GM18517 (cell line): ENCODE data around the gene HNF1B.
"Not testable (repeated sequence)": the region's sequence is repeated elsewhere in the genome, so short reads cannot be mapped to it uniquely, and the experiment has no call there.

Experiments used
- ATAC-seq: cut with Tn5 transposase; IDR thresholded peaks from one replicate; pipeline ENCODE4 v1.9.1; 2021; ENCODE audit warnings: mild to moderate bottlenecking, moderate library complexity; ENCODE audit not compliant: unreplicated experiment

Gene HNF1B, protein sequence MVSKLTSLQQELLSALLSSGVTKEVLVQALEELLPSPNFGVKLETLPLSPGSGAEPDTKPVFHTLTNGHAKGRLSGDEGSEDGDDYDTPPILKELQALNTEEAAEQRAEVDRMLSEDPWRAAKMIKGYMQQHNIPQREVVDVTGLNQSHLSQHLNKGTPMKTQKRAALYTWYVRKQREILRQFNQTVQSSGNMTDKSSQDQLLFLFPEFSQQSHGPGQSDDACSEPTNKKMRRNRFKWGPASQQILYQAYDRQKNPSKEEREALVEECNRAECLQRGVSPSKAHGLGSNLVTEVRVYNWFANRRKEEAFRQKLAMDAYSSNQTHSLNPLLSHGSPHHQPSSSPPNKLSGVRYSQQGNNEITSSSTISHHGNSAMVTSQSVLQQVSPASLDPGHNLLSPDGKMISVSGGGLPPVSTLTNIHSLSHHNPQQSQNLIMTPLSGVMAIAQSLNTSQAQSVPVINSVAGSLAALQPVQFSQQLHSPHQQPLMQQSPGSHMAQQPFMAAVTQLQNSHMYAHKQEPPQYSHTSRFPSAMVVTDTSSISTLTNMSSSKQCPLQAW

DNA sequence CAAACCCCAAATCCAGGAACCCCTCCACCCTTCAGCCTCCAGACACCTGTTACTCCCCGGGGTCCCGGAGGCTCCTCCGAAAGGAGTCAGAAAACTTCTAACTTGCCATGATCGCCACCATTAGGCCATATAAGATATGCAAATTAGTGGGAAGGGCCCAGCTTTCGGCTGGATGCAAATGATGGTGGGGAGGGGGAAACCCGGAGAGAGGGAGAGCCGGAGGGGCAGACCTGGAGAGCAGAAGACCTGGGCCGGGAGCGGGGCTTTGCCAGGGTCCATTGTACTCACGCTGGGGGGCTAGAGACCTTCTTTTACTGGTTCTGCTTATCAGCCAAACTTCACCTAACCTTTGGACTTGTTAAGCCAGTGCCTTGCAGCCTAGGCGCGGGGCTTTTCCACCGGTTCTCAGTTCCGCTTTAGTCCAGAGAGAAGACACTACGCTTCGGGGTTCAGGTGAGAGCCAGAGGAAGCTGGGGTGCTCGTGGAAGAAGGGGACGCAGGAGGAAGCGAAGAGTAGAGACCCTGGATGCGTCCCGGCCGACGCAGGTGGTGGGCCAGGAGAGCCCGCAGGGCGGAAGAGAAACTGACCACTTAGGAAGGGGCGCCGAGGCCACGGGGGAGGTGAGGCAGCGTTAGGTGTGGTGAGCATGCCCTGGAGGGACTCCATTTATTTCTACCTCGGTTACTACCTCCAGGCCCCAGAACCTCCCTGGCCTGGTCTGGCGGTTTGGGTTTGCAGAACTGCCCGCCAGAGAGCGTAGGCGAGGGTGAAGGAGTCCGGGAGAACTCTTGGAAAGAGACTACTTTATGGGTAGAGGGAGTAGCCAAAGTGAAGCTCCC, at the start of gene HNF1B:
Gene HNF1B, minus strand, starts transcription at position 99 of the 840 bp plus-strand sequence. CDS start 175 bp downstream, outside the sequence.
- peak; percentile 45 for ATAC-seq

DNA sequence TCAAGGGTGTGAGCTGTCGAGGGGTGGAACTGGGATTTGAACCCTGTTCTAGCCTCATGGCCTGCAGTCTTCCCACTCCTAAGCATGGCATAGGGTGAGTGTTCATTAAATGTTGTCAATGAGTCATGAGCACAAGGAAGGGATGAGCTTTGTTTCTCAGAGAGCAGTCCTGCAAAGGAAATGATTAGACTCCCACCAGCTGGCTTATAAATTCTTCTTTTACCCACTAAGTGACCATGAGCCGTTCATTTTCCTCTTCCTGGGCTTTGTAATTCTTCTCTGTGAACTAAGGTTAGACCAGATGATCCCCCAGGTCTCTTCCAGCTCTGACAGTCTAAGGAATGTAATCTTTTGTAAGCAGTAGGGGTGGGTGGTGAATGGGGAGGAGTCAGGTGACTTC, 47.9 kb upstream of the HNF1B start:
- ATAC-seq: no peak

DNA sequence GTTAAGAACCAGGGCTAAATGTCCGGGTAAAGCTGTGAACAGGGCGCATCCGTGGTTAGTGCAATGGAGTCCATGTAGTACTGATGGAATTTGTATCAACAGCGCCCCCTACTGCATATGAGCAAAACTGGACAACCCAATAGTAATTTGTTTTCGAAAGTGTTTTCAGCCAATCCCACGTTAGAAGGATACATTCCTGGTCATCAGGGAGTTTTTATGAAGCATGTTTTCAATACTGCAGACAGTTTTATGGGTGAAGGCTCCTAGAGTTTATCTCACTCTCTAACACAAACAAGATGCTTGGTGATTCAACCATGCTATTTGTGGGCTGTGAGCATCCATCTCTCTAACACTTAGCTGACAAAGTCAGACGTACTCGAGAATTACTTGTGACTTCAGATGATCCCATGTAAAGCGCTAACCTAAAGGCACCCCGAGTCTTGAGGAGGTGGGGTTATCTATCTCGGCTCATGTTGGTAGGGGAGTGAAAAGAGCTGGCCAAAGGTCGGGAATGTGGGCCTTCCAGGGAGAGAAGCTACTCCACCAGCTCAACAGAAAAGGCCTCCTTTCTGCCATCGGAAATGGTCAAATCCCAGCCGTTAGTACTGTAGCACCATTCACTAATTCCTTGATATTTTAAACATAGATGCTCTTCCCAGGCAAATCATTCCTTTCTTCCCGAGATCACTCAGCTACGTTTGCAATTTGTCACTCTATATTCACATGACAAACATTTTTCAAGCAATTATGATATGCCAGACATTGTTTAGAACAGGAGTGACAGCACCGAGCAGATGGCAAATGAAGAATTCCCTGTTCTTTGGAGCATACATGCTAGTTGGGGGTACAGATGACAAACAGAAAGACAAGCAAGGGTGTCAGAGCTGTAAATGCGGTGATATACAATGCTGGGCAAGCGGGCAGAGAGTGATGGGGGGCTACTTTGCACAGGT, 46.9 kb upstream of the HNF1B start:
- no peak for ATAC-seq

DNA sequence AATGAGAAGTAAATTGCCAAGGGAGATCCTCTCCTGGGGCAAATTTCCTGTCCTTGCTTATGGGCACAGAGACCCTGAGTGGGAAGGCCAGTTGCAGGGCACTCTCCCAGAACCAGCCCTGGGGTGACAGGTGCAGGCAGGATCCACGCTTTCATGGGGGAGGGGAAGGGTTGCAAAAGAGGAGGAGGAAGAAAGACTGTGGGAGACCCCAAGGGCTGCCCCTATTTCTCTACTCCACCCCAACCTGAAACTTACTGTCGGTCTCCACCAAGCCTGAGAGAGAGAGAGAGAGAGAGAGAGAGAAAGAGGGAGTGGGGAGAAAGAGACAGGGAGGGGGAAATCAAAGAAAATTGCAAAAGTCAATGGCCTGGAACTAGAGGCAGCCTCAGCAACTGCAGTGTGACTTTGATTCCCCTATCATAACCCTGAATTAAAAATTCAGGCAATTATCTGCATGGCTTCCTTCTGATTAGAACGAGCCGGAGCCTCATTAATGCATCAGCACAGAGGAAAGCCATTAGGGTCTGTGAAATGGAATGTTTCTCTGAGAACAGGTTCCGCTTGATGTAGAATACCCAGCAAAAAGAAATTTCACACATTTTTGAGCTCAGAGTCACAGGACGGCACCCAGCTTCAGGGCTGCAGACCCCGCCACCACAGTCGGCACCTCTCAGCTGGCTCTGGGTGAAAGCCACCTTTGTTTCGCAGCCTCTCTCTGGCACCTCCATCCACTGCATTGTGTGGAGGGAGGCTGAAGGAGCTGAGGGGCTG, 45.1 kb upstream of the HNF1B start:
- ATAC-seq: no peak

DNA sequence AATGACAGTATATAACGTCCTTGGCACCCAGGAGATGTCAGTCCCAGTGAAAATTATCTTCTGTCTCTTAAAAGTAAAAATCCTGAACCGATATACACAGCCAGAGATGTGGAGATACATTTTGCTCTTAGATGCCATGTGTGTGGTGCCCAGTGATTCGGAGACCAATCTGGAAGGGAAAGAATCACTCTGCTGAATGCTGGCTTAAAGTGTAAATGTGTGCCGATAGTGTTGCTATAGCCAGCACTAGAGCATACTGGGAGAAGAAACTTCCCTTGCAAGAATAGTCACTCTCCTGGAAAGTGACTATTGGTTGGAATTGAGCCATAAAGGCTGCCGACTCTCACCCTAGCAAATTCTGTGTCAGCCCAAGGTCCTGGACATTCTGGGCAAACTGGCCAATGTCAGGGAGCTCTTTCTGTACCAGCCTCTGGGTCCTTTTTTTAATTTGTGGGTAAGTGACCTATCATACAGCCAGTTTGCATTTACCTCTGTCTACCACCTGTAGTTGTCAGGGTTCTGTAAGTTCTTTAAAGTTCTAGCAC, 44.2 kb upstream of the HNF1B start:
- ATAC-seq: no peak

DNA sequence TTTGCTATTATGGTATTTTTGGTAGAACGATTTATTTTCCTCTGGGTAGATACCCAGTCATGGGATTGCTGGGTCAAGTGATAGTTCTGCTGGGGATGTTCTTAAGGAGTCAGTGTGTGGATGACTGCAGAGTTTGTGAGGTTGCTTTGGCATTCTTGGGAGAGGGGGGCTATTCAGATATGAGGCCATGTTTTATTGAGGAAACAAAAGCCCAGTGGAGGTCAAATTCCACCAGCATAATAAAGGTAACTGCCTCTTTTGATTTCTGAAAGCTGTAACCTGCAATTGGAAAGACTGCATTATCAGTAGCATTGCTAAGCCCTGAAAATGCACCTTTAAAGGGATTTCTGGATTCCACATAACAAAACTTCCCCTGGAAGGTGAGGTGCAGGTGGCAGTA, 43.7 kb upstream of the HNF1B start:
- no peak for ATAC-seq

DNA sequence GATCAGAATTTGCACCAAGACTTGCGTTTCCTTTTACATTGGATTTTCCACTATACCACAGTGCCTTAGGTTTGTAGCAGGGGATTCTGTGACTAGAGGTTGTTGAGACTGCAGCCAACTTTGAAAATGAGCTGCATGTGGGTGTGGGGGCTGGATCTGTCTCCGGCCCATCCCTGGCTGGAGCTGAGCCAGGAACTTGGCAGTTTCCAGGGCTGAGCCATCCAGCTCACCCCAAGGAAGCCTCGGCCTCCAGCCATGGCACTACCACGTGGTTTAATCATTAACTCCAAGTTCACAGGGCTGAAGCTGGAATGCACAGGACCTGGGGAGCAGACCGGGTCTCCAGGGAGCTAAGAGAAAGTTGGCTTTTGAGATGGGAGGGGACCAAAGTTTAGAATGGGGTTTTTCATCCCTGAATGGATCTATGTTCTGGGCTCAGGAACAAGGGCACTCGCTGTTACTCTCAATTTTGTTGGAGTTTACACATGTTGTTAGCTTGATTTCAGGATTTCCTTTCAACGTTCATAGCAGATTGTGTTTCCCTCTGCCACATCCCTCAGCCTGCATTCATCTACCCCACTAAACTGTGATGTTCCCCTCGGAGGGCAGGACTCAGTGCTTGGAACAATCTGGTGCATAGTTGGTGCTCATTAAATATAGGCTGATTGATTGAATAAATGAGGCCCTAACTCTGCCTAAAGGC, 42.3 kb upstream of the HNF1B start:
- no peak for ATAC-seq

DNA sequence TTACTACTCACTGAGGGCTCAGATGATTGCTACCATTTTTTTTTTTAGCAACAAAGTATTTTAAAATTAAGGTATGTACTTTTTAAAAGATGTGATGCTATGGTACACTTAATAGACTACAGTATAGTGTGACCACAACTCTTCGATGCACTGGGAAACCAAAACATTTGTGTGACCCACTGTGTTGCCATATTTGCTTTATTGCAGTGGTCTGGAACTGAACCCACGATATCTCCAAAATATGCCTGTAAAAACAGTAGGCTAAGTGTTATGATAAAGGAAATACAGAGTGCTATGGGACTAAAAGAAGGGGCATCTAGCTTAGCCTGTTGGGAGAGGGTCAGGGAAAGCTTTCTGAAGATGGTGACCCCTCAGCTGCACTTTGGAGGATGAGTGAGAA, 41.6 kb upstream of the HNF1B start:
- ATAC-seq: no peak

DNA sequence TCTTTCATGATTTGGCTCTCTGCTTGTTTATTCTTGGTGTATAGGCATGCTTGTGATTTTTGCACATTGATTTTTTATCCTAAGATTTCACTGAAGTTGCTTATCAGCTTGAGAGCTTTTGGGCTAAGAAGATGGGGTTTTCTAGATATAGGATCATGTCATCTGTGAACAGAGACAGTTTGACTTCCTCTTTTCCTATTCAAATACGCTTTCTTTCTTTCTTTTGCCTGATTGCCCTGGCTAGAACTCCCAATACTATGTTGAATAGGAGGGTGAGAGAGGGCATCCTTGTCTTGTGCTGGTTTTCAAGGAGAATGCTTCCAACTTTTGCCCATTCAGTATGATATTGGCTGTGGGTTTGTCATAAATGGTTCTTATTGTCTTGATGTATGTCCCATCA, 37.6 kb upstream of the HNF1B start:
- ATAC-seq: not testable (repeated sequence)

DNA sequence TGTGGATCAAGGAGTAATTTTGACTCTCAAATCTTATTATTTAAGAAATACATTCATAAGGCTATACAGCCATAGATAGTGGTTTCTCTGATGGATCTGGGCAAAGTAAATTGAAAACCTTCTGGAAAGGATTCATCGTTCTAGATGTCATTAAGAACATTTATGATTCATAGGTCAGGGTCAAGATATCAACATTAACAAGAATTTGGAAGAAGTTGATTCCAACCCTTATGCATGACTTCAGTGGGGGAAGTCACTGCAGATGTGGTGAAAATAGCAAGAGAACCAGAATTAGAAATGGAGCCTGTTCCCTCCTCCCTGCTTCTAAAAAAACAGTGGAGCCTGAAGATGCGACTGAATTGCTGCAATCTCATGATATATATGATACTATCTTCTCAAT, 36.6 kb upstream of the HNF1B start:
- ATAC-seq: no peak

DNA sequence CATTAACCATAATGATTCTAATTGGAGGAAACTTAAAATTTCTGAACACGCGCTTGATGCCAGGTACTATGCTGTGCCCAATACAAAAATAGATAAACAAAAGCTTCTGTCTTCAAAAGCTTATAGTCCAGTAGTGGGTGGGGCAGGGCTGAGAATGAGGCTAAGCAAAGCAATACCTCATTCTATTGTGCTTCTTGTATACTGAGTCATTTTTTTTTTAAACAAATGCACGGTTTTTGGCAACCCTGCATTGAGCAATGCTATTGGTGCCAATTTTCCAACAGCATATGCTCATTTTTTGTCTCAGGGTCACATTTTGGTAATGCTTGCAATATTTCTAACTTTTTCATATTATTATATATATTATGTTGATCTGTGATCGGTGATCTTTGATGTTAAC, 34.7 kb upstream of the HNF1B start:
- no peak for ATAC-seq

DNA sequence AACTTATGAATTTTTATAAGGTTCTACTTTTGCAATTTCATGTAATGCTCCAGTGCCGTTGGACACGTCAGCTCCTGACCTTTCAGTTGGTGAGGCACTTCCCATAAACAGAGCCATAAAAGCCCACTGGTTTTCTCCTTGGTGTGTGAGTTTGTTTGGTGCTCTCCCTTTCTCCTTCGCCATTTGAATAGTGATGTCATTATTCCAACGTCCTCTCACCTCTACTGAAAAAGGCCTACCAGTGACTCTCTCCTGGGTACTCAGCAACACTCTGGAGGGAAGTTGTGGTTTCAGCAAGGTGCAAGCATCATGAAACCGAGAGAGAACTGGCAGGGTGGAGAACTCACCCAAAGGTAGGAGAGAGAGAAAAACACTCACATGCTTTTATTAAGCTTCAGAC, 29.6 kb upstream of the HNF1B start:
- ATAC-seq: peak; percentile 85

DNA sequence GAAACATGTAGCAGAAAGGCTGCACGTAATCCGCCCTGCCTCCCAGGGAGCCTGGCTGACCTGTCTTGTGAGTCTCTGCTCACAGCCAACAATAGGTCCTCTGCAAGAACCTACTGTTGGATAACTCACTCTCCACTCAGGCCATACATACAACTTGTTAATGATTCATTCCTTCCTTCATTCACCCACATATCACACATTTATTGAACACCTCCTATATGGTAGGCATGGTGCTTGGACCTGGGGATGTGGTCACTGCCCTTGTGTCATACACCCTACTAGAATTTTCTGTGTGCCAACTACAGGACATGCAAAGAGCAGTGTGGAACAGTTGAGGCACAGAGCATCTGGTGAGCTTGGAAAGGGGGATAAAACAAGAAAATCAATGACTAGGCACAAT, 28.1 kb upstream of the HNF1B start:
- ATAC-seq: no peak

DNA sequence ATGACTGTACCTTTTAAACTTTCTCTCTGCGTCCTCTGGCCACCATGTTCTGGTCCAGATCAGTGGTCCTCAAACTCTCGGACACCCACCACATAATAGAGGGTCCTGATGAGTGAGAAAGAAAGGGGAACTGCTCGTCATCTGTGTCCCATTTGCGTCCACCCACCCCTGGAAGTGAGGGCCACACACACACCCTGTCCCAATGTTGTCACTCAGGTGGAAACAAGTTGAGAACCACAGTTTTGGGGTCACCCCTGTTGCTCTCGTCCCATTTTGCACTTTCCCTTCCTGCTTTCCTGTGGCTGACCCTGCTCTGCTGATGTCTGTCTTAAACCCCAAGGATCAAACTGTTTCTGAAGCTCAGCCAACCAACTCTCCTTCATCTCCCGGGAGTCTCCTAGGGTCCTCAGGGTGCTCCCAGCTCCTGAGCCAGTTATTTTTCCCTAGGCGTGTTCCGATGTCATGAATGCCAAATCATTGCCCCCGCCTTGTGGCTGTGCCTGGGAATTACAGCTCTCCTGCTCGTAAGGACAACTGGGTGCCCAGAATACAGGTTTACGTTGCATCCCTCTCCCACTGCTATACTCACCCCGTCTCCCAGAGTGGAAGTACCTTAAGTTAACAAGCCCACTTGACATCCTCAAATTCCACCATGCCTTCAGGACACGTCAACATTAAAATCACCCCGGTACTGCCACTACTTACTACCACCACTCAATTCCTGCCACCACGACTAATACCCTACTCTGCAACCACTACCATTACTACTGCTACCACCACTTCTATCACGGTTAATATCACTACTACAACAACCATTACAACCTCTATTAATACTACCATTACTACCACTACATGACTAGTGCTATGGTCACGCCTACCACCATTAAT, 26.0 kb upstream of the HNF1B start:
- ATAC-seq: no peak

DNA sequence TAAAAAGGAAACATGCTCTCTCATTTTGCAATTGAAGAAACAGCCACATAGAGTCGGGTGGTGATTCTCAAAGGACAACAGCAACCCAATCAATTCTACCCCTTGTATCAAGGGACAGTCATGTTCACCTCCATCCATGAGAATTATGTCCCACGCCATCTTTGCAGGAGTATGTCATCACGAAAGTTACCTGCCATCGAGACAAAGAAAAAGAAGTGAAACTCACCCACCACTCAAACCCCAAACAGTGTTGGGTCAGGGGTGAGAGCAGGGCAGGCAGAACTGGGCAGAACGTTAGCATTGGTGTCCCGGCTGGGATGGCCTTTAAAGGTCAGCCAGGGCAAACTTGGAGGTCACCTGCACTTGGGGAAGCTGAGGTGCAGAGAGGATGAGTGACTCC, 24.2 kb upstream of the HNF1B start:
- no peak for ATAC-seq

DNA sequence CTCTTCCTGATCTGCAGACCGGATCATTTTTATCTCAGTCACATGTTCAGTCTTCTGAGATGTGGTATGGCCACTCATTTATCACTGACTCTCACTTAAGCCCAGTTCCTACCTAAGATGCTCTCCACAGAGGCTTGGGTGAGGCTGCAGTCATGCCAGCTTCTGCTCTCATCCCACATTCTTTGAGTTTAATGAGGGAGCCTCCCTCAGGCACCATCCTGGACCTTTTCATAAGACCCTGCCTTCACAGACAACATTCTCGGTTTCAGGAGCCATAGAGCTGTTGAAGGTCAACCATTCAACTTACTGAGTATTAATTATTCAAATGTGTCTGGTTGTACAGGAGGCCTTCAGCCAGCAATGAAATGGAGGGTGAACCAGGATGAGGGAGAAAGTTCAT, 23.6 kb upstream of the HNF1B start:
- no peak for ATAC-seq

DNA sequence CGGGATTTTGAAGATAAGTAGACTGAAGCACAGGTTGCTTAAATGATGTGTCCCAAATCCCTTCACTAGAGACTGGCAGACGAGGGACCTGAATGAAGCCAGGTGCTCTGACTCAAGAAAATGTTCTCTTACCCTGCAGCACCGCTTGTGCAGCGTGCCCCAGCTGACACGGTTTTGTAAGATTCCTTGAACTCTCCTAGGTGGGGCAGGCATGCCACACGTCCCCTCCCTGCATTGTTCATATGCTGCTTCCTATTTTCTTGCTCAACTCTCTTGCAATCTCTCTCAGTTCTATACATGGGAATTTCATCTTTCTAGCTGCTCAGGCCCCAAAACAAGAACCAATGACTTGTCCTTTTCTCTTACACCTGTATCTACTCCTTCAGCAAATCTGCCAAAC, 22.1 kb upstream of the HNF1B start:
- no peak for ATAC-seq

DNA sequence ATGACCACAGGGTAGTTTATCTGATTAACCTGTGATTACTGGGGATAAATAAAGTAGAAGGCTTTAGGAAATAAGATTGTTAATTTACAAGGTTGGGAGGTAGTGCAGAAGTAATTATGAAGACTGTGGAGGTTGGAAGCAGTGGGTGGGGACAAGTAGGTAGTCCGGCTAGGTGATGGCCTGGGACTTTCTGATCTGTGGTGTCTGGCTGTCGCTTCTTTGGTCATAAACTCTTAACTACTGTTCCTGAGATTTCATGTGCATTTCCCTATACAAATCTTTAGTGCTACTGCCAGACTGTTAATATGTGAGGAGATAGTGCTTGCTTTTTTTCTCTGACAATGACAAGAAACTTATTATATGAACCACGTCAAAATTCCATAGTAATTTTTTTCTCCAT, 19.5 kb upstream of the HNF1B start:
- no peak for ATAC-seq
